Panc1 (cell line): Measurements from ENCODE around the gene NEURL1B. TPM values are rescaled to one million over a fixed set of nuclear protein-coding genes. Genes with fewer than 3 reads are reported as not detected.

Experiments
- ATAC-seq: fragments of 200-7000 bp; cut with Tn5 transposase; 2 replicates; pipeline ENCODE4 v1.9.1; 2020; ENCODE audit warnings: mild to moderate bottlenecking, moderate library complexity
- BruUV-seq: library from RNA; stranded (reverse); fragments of 400-500 nt; replicated peaks from 2 replicates; lab custom pipeline; 2021; lab: Mats Ljungman, UMichigan
- CTCF ChIA-PET: fragments of 300-600 bp; sonication (Branson Sonifier 250); formaldehyde crosslinking; loops from one replicate; lab custom pipeline; 2022; ENCODE audit warnings: antibody characterized with exemption; lab: Charles Lee
- POLR2A ChIA-PET: fragments of 300-600 bp; sonication (Branson Sonifier 250); formaldehyde crosslinking; loops from one replicate; lab custom pipeline; 2022; ENCODE audit warnings: antibody characterized with exemption; lab: Charles Lee
- DNase-seq: peaks from one replicate; pipeline ENCODE4 v3.0.0-alpha.2; 2010; ENCODE audit warnings: low read depth, low spot score
- H3K27ac ChIP-seq: 2 replicates; pipeline ENCODE4 v1.5.1; 2011; ENCODE audit warnings: mild to moderate bottlenecking, low read length, inconsistent platforms
- H3K27me3 ChIP-seq: fragments of 200-500 bp; sonication (Bioruptor generic); 2 replicates; pipeline ENCODE4 v1.6.0; 2014; ENCODE audit warnings: low read length, inconsistent platforms; ENCODE audit not compliant: control insufficient read depth, insufficient read depth
- H3K36me3 ChIP-seq: fragments of 200-500 bp; sonication (Bioruptor generic); 2 replicates; pipeline ENCODE4 v1.5.1; 2014; ENCODE audit warnings: inconsistent platforms, mild to moderate bottlenecking, low read length, moderate library complexity; ENCODE audit not compliant: control insufficient read depth, insufficient read depth
- H3K4me1 ChIP-seq: 2 replicates; pipeline ENCODE4 v1.5.1; 2011; ENCODE audit warnings: inconsistent platforms, mild to moderate bottlenecking, low read length, moderate library complexity; ENCODE audit not compliant: control insufficient read depth, insufficient read depth
- H3K4me3 ChIP-seq, 2 experiments: 2 replicates each; pipeline ENCODE4 v1.5.1; 2011 to 2012; ENCODE audit warnings: low read depth in 2 of 2, low read length in 2 of 2, mild to moderate bottlenecking in 2 of 2, inconsistent platforms in 1 of 2, moderate library complexity in 1 of 2
- H3K9me3 ChIP-seq: fragments of 200-500 bp; sonication (Bioruptor generic); 2 replicates; pipeline ENCODE4 v1.5.1; 2014; ENCODE audit warnings: low read depth, mild to moderate bottlenecking, inconsistent platforms, low read length, moderate library complexity; ENCODE audit not compliant: control insufficient read depth, insufficient read depth
- POLR2AphosphoS5 ChIP-seq: IDR thresholded peaks from 2 replicates; pipeline ENCODE4 v1.6.1; 2012; ENCODE audit warnings: mild to moderate bottlenecking, low read depth, low read length, moderate library complexity
- SIN3A ChIP-seq: IDR thresholded peaks from 2 replicates; pipeline ENCODE4 v1.6.1; 2012; ENCODE audit warnings: low read depth, mild to moderate bottlenecking, low read length, moderate library complexity, borderline replicate concordance; ENCODE audit not compliant: insufficient read depth
- TCF7L2 ChIP-seq: IDR thresholded peaks from 2 replicates; pipeline ENCODE4 v1.6.1; 2011; ENCODE audit warnings: mild to moderate bottlenecking, low read depth, low read length, inconsistent platforms
- in situ Hi-C: cut with HindIII; loops from 2 replicates; pipeline ENCODE4 v1.10.0; 2016; ENCODE audit warnings: low sequenced_read_pairs, low pct_unique_long_range_greater_than_20kb
- intact Hi-C: fragments of 100-400 bp; cut with micrococcal nuclease; formaldehyde crosslinking; loops from one replicate; pipeline ENCODE4 v1.10.0; 2022; ENCODE audit not compliant: unreplicated experiment
- total RNA-seq: library from RNA; stranded (reverse); gene quantifications from one replicate; pipeline ENCODE4 v1.2.1, GENCODE V29; 2021; ENCODE audit not compliant: unreplicated experiment
- TF ChIP-seq, protein P1 (sequence below), 2 experiments: IDR thresholded peaks; 2 replicates each; pipeline ENCODE4 v1.6.1; 2011 to 2012; ENCODE audit warnings: low read depth in 2 of 2, control low read depth in 1 of 2, low read length in 1 of 2, mild to moderate bottlenecking in 1 of 2, moderate library complexity in 1 of 2; ENCODE audit not compliant: insufficient read depth in 1 of 2
- TF ChIP-seq, protein P2 (sequence below): fragments of 450-650 bp; IDR thresholded peaks from 2 replicates; pipeline ENCODE4 v1.5.1; 2017; ENCODE audit warnings: mild to moderate bottlenecking

Gene NEURL1B
- total RNA-seq, 1 experiment from 2014 or later, result 5.3 TPM

DNA sequence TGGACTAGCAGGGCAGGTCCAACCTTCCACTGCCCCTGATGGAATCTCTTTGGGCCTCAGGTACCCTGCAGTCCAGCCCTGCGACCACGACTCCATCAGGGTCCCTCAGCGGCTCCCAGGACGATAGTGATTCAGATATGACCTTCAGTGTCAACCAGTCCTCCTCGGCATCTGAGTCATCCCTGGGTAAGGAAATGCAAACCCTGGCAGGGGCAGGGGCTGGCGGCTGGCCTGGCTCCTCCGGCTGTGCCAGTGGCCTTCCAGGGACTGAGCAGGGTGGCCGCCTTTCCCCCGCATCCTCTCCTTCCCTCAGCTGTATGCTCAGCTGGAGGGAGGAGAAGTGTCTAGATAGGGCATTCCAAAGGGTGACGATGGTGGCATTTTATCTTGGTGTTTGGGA is 45.0 kb downstream of the NEURL1B start:
- CTCF ChIA-PET, result no interaction called here
- H3K36me3 ChIP-seq, result no peaks in the 10 kb centered on the region

GRCh38 chr5:172686539-172687390 is 45.7 kb downstream of the NEURL1B start:
- BruUV-seq, result no TSS peak

More for the DNA sequence above, 45.0 kb downstream of the NEURL1B start:
- H3K27ac ChIP-seq, result no peak overlapping the region
- no peak overlapping the region for H3K4me3 ChIP-seq
- ATAC-seq (no peak), DNase-seq (no peak)
- in situ Hi-C loops (no loop called here), intact Hi-C loops (no loop called here)
- no peaks in the 10 kb centered on the region for H3K9me3 ChIP-seq
- no peaks in the 10 kb centered on the region for H3K4me1 ChIP-seq
- POLR2A ChIA-PET, result no interaction called here
- no TSS peak for BruUV-seq
- no peaks in the 10 kb centered on the region for H3K27me3 ChIP-seq
- TF ChIP-seq, protein P1, sequence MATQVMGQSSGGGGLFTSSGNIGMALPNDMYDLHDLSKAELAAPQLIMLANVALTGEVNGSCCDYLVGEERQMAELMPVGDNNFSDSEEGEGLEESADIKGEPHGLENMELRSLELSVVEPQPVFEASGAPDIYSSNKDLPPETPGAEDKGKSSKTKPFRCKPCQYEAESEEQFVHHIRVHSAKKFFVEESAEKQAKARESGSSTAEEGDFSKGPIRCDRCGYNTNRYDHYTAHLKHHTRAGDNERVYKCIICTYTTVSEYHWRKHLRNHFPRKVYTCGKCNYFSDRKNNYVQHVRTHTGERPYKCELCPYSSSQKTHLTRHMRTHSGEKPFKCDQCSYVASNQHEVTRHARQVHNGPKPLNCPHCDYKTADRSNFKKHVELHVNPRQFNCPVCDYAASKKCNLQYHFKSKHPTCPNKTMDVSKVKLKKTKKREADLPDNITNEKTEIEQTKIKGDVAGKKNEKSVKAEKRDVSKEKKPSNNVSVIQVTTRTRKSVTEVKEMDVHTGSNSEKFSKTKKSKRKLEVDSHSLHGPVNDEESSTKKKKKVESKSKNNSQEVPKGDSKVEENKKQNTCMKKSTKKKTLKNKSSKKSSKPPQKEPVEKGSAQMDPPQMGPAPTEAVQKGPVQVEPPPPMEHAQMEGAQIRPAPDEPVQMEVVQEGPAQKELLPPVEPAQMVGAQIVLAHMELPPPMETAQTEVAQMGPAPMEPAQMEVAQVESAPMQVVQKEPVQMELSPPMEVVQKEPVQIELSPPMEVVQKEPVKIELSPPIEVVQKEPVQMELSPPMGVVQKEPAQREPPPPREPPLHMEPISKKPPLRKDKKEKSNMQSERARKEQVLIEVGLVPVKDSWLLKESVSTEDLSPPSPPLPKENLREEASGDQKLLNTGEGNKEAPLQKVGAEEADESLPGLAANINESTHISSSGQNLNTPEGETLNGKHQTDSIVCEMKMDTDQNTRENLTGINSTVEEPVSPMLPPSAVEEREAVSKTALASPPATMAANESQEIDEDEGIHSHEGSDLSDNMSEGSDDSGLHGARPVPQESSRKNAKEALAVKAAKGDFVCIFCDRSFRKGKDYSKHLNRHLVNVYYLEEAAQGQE (IDR thresholded peaks at IDR 0.05; ENCODE audit: insufficient read depth in 1 of 2, low read depth in 2 of 2, low read length in 1 of 2), result no peak
- TF ChIP-seq TCF7L2 (no peak), POLR2AphosphoS5 (no peak)
- TF ChIP-seq, protein P2, sequence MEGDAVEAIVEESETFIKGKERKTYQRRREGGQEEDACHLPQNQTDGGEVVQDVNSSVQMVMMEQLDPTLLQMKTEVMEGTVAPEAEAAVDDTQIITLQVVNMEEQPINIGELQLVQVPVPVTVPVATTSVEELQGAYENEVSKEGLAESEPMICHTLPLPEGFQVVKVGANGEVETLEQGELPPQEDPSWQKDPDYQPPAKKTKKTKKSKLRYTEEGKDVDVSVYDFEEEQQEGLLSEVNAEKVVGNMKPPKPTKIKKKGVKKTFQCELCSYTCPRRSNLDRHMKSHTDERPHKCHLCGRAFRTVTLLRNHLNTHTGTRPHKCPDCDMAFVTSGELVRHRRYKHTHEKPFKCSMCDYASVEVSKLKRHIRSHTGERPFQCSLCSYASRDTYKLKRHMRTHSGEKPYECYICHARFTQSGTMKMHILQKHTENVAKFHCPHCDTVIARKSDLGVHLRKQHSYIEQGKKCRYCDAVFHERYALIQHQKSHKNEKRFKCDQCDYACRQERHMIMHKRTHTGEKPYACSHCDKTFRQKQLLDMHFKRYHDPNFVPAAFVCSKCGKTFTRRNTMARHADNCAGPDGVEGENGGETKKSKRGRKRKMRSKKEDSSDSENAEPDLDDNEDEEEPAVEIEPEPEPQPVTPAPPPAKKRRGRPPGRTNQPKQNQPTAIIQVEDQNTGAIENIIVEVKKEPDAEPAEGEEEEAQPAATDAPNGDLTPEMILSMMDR, result no peak

GRCh38 chr5:172687940-172688339 is 46.9 kb downstream of the NEURL1B start:
- POLR2A ChIA-PET, result no interaction called here
- Histone ChIP-seq H3K27me3 (no peaks in the 10 kb centered on the region), H3K36me3 (no peaks in the 10 kb centered on the region), H3K27ac (no peak overlapping the region), H3K4me1 (no peaks in the 10 kb centered on the region), H3K9me3 (no peaks in the 10 kb centered on the region), H3K4me3 (no peak overlapping the region)
- BruUV-seq, result no TSS peak
- CTCF ChIA-PET, result no interaction called here
- in situ Hi-C loops (no loop called here), intact Hi-C loops (no loop called here)
- no peak for ATAC-seq
- DNase-seq, result no peak
- TF ChIP-seq, protein P1 (IDR thresholded peaks at IDR 0.05; ENCODE audit: insufficient read depth in 1 of 2, low read depth in 2 of 2, low read length in 1 of 2), result no peak
- TF ChIP-seq TCF7L2 (no peak), SIN3A (no peak), POLR2AphosphoS5 (no peak)
- TF ChIP-seq, protein P2, result no peak

More at GRCh38 chr5:172686539-172687390, 45.7 kb downstream of the NEURL1B start:
- in situ Hi-C loops, result no loop called here
- ATAC-seq, result no peak
- TF ChIP-seq POLR2AphosphoS5 (no peak), SIN3A (no peak)
- ChIA-PET POLR2A (no interaction called here), CTCF (no interaction called here)
- Histone ChIP-seq H3K4me1 (no peaks in the 10 kb centered on the region), H3K27ac (no peak overlapping the region), H3K9me3 (no peaks in the 10 kb centered on the region), H3K36me3 (no peaks in the 10 kb centered on the region), H3K4me3 (no peak overlapping the region), H3K27me3 (no peaks in the 10 kb centered on the region)
- intact Hi-C loops, result no loop called here
- DNase-seq, result no peak
